Spleen (tissue), 11 donors: ENCODE data around the gene LSM14B. TPM values are rescaled to one million over a fixed set of nuclear protein-coding genes. Genes with fewer than 3 reads are reported as not detected.

ENCODE experiments used
- DNase-seq: peaks from one replicate; pipeline ENCODE4 v3.0.0-alpha.2; 2020
- H3K27ac ChIP-seq, 8 donors: fragments of 200-600 bp; sonication (generic) in 7 of 8; 1 replicate in 4 of 8; 2 replicates in 4 of 8; pipeline versions ENCODE4 v1.5.0 to v1.8.0; 2016 to 2021; ENCODE audit warnings: inconsistent platforms in 4 of 8, mild to moderate bottlenecking in 4 of 8, moderate library complexity in 1 of 8
- H3K27me3 ChIP-seq, 7 donors: fragments of 200-600 bp; sonication (generic) in 6 of 7; replicated peaks in 1 of 7; 1 replicate in 4 of 7; 2 replicates in 3 of 7; pipeline versions ENCODE4 v1.5.0 to v1.8.0; 2016 to 2021; ENCODE audit warnings: inconsistent platforms in 3 of 7, mild to moderate bottlenecking in 1 of 7
- H3K36me3 ChIP-seq, 6 donors: fragments of 200-600 bp; sonication (generic) in 5 of 6; 1 replicate in 4 of 6; 2 replicates in 2 of 6; pipeline versions ENCODE4 v1.5.0 to v1.8.0; 2016 to 2021; ENCODE audit warnings: inconsistent platforms in 2 of 6
- H3K4me1 ChIP-seq, 6 donors: fragments of 200-600 bp; sonication (generic) in 5 of 6; 1 replicate in 3 of 6; 2 replicates in 3 of 6; pipeline versions ENCODE4 v1.5.0 to v1.8.0; 2016 to 2021; ENCODE audit warnings: inconsistent platforms in 3 of 6
- H3K4me3 ChIP-seq, 8 donors: fragments of 200-600 bp; sonication (generic) in 7 of 8; 1 replicate in 4 of 8; 2 replicates in 4 of 8; pipeline versions ENCODE4 v1.5.0 to v1.8.0; 2016 to 2021; ENCODE audit warnings: inconsistent platforms in 4 of 8, mild to moderate bottlenecking in 4 of 8, moderate library complexity in 2 of 8
- H3K9me3 ChIP-seq, 8 donors: fragments of 200-600 bp; sonication (generic) in 7 of 8; 1 replicate in 4 of 8; 2 replicates in 4 of 8; pipeline versions ENCODE4 v1.5.0 to v1.8.0; 2016 to 2021; ENCODE audit warnings: inconsistent platforms in 4 of 8
- POLR2A ChIP-seq, 3 donors: fragments of 450-650 bp; IDR thresholded peaks; one replicate each; pipeline ENCODE4 v1.5.1; 2017; ENCODE audit warnings: antibody characterized with exemption in 3 of 3, mild to moderate bottlenecking in 1 of 3
- POLR2AphosphoS5 ChIP-seq, 3 donors: sonication (generic); formaldehyde crosslinking; IDR thresholded peaks; one replicate each; pipeline ENCODE4 v1.5.1; 2017; ENCODE audit warnings: antibody characterized with exemption in 3 of 3
- WGBS, 5 donors: extraction: QIAGEN DNeasy Blood & Tissue Kit in 3 of 5; methylation state at CpG; one replicate each; pipeline versions ENCODE4 v1.1.5 to v1.1.7; 2013 to 2018; 5-methylcytosine and 5-hydroxymethylcytosine counted together
- intact Hi-C: fragments of 100-400 bp; cut with DNase I; formaldehyde crosslinking; loops from one replicate; pipeline ENCODE4 v1.15.0; 2023; ENCODE audit warnings: low total_unique reads
- polyA plus RNA-seq, 3 donors: library from polyadenylated mRNA; stranded (reverse); fragments of 200-250 nt; gene quantifications; one replicate each; pipeline ENCODE4 v1.2.1, GENCODE V29; 2013
- total RNA-seq, 7 donors: library from RNA; depleted of rRNA in 3 of 7; stranded (reverse); fragments of >200 nt in 3 of 7; fragmentation: NEBNext Ultra II Directional in 4 of 7; extraction: Animal tissue kit (Norgen Biotek cat#: 25700) in 4 of 7; gene quantifications; one replicate each; pipeline versions ENCODE4 v1.1.0 to v1.2.1, GENCODE V29; 2016 to 2021
- TF ChIP-seq, protein P1 (sequence below), 11 experiments: fragments of 200-600 bp in 7 of 11; fragments of 450-650 bp in 4 of 11; sonication (generic) in 4 of 11; IDR thresholded peaks in 8 of 11; conservative IDR thresholded peaks in 3 of 11; 1 replicate in 7 of 11; 2 replicates in 4 of 11; pipeline versions ENCODE4 v1.4.0 to v1.8.0; 2016 to 2021; ENCODE audit warnings: antibody characterized with exemption in 11 of 11, inconsistent platforms in 4 of 11, mild to moderate bottlenecking in 1 of 11
- donor health status: healthy with polysubstance abuse.
- donor health status: DM: no; HTN: no; CAD: no; lungs with moderate emphysema.
- donor health status: DM: no; HTN: no; CAD: no.
- donor health status: Bipolar disorder and iron deficiency.
- donor health status: healthy.
- donor health status: DM: no; HTN: no; CAD: no.
- donor health status: DM: yes; HTN: yes; CAD: no.

Gene LSM14B
- total and polyA plus RNA-seq, 10 donors = 14.0 to 37.6 (median 26.0) TPM

- intact Hi-C loops = no loop called here
- DNase-seq = no peak
- no peaks in the 10 kb centered on the region for H3K4me1 ChIP-seq
- H3K27me3 ChIP-seq = peaks cover 0 to 26% (median 0%) of the 10 kb centered on the region in 7 donors
- peaks cover 0 to 54% (median 20%) of the 10 kb centered on the region in 8 donors for H3K9me3 ChIP-seq
- TF ChIP-seq, protein P1, sequence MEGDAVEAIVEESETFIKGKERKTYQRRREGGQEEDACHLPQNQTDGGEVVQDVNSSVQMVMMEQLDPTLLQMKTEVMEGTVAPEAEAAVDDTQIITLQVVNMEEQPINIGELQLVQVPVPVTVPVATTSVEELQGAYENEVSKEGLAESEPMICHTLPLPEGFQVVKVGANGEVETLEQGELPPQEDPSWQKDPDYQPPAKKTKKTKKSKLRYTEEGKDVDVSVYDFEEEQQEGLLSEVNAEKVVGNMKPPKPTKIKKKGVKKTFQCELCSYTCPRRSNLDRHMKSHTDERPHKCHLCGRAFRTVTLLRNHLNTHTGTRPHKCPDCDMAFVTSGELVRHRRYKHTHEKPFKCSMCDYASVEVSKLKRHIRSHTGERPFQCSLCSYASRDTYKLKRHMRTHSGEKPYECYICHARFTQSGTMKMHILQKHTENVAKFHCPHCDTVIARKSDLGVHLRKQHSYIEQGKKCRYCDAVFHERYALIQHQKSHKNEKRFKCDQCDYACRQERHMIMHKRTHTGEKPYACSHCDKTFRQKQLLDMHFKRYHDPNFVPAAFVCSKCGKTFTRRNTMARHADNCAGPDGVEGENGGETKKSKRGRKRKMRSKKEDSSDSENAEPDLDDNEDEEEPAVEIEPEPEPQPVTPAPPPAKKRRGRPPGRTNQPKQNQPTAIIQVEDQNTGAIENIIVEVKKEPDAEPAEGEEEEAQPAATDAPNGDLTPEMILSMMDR (IDR thresholded peaks at IDR 0.05 in 8 of 11, conservative IDR thresholded peaks at IDR 0.05 in 3 of 11) = no peak
- no peak for TF ChIP-seq POLR2AphosphoS5 (IDR thresholded peaks at IDR 0.05)
- no peak for TF ChIP-seq POLR2A (IDR thresholded peaks at IDR 0.05)
- H3K27ac ChIP-seq = no peak overlapping the region
- WGBS, 5 donors = 78 to 88% (median 81%) methylated on average over 23 to 30 of the region's 30 CpGs
- no peaks in the 10 kb centered on the region for H3K36me3 ChIP-seq
- no peak overlapping the region for H3K4me3 ChIP-seq
These were observed 25.6 kb upstream of the LSM14B start for GRCh38 chr20:62096421-62097380.

DNA sequence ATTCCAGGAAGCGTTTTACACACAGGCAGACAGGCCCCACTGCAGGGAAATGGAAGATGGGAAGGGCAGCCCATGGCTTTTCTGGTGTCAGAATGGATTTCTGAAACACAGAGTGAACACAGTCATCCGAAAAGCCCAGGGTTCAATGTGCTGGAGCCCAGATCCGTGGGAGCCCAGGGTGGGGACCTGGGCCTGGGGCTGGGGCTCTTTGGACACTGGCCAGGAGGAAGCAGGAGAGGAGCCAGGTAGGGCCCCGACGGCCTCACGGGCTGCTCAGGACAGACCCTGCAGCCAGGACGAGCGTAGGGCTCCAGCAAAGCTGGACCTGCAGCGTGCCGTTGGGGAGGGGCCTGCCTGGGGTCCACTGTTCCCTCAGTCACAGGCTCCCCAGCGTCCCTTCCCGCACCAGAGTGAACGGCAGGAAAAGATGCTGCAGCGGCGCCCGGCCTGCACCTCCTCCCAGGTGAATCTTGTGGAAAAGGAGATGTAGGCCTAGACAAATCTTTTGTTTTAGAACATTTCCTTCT, 24.3 kb upstream of the LSM14B start:
- no peak for DNase-seq
- TF ChIP-seq POLR2AphosphoS5 (IDR thresholded peaks at IDR 0.05) = no peak
- TF ChIP-seq POLR2A (IDR thresholded peaks at IDR 0.05) = no peak
- TF ChIP-seq, protein P1 (IDR thresholded peaks at IDR 0.05 in 8 of 11, conservative IDR thresholded peaks at IDR 0.05 in 3 of 11) = no peak

GRCh38 chr20:62101078-62101477, 21.2 kb upstream of the LSM14B start:
- H3K36me3 ChIP-seq = no peaks in the 10 kb centered on the region
- TF ChIP-seq POLR2AphosphoS5 (IDR thresholded peaks at IDR 0.05) (no peak), POLR2A (IDR thresholded peaks at IDR 0.05) (no peak)
- TF ChIP-seq, protein P1 (IDR thresholded peaks at IDR 0.05 in 8 of 11, conservative IDR thresholded peaks at IDR 0.05 in 3 of 11) = no peak
- peaks cover 0 to 43% (median 0%) of the 10 kb centered on the region in 7 donors for H3K27me3 ChIP-seq
- WGBS, 5 donors = 85 to 94% (median 92%) methylated on average over 4 of the region's 4 CpGs
- peaks cover 0 to 3% (median 0%) of the 10 kb centered on the region in 6 donors for H3K4me1 ChIP-seq
- H3K4me3 ChIP-seq = no peak overlapping the region
- intact Hi-C loops = no loop called here
- DNase-seq = no peak
- peaks cover 0 to 78% (median 57%) of the 10 kb centered on the region in 8 donors for H3K9me3 ChIP-seq
- no peak overlapping the region for H3K27ac ChIP-seq

More for the DNA sequence above, 24.3 kb upstream of the LSM14B start:
- no peaks in the 10 kb centered on the region for H3K36me3 ChIP-seq
- peaks cover 0 to 35% (median 0%) of the 10 kb centered on the region in 7 donors for H3K27me3 ChIP-seq
- no peak overlapping the region for H3K4me3 ChIP-seq
- intact Hi-C loops = no loop called here
- 74 to 88% (median 82%) methylated on average over 11 to 16 of the region's 16 CpGs for WGBS, 5 donors
- H3K27ac ChIP-seq = no peak overlapping the region
- peaks cover 0 to 56% (median 32%) of the 10 kb centered on the region in 8 donors for H3K9me3 ChIP-seq
- H3K4me1 ChIP-seq = no peaks in the 10 kb centered on the region
